ENCODE results near the gene SPPL2A. TPM values are rescaled to one million over a fixed set of nuclear protein-coding genes. Genes with fewer than 3 reads are reported as not detected.

SPPL2A gene
- polyA plus RNA-seq, 6 donors from 2014 or later, result 75.1 to 93.0 (median 89.4) TPM

- Mint-ChIP-seq H3K36me3 (peaks cover 0 to 5% of the 10 kb centered on the region in 2 donors), H3K4me1 (peaks cover 10 to 13% (median 13%) of the 10 kb centered on the region in 3 donors), H3K9me3 (peaks cover 0 to 2% (median 0%) of the 10 kb centered on the region in 7 donors), H3K27ac (peak overlapping the region in 1 of 6 donors; percentile 33), H3K27me3 (no peaks in the 10 kb centered on the region), H3K4me3 (no peak overlapping the region)
- DNase-seq (no peak), ATAC-seq (ENCODE audit: low read depth in 2 of 2) (no peak)
Measured at GRCh38 chr15:50750227-50750705, 15.2 kb downstream of the SPPL2A start.

DNA sequence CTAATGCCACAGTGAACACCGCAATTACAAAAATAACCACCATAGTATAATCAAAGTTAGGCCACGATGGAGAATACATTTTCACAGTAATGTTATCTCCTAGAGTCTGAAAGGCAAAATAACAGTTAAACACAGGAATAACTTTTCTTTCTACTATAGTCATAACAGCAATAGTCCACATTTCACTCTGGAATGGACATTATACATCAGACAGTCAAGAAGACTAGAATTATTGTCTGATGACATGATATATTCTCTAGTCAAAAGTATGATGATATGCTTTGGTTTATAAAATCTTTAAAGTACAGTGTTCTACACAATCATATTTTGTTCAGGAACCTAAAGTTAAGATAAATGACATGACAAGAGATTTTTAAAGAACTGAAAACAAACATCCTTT is 18.0 kb downstream of the SPPL2A start:
- Mint-ChIP-seq H3K27me3 (no peaks in the 10 kb centered on the region), H3K27ac (no peak overlapping the region), H3K36me3 (peaks cover 4 to 8% of the 10 kb centered on the region in 2 donors), H3K4me1 (peaks cover 0 to 6% (median 0%) of the 10 kb centered on the region in 3 donors), H3K9me3 (peaks cover 0 to 2% (median 0%) of the 10 kb centered on the region in 7 donors), H3K4me3 (no peak overlapping the region)
- no peak for DNase-seq
- ATAC-seq (ENCODE audit: low read depth in 2 of 2), result no peak

- Mint-ChIP-seq H3K9me3 (no peaks in the 10 kb centered on the region), H3K27ac (no peak overlapping the region), H3K36me3 (peaks cover 7 to 10% of the 10 kb centered on the region in 2 donors), H3K4me3 (no peak overlapping the region), H3K4me1 (no peaks in the 10 kb centered on the region), H3K27me3 (no peaks in the 10 kb centered on the region)
- no peak for ATAC-seq (ENCODE audit: low read depth in 2 of 2)
- DNase-seq, result no peak
Measured at GRCh38 chr15:50744601-50745000, 20.9 kb downstream of the SPPL2A start.

DNA sequence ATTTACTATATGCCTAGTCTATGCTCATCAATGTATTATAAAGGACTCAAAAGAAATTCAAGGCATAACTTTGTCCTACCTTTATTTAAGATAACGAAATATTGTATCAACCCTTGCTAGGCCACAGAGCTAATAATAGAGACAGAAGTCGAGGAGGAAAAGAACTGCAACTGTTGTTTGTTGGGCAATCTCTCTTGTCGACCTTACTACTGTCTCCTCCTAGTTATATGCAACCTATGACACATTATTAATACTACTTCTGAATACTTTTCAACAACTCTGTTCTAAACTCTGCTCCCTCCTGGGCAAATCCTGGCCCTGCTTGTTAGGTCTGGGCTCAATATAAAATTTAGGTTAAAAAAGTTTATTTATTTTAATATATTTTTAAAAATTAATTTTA is 24.6 kb downstream of the SPPL2A start:
- no peaks in the 10 kb centered on the region for H3K27me3 Mint-ChIP-seq
- H3K36me3 Mint-ChIP-seq, result peaks cover 7 to 12% of the 10 kb centered on the region in 2 donors
- ATAC-seq (ENCODE audit: low read depth in 2 of 2) (no peak), DNase-seq (no peak)
- no peaks in the 10 kb centered on the region for H3K4me1 Mint-ChIP-seq
- no peak overlapping the region for H3K27ac Mint-ChIP-seq
- no peak overlapping the region for H3K4me3 Mint-ChIP-seq
- no peaks in the 10 kb centered on the region for H3K9me3 Mint-ChIP-seq

DNA sequence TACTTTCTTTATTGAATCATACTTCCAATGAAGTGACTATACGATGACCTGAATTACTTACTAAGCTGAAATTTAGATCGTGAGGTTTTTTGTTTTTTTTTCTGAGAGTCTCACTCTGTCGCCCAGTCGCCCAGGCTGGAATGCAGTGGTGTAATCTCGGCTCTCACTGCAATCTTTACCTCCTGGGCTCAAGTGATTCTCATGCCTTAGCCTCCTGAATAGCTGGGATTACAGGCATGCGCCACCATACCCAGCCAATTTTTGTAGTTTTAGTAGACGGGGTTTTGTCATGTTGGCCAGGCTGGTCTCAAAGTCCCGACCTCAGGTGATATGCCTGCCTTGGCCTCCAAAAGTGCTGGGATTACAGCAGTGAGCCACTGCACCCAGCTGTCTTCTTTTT is 28.7 kb downstream of the SPPL2A start:
- Mint-ChIP-seq H3K27ac (no peak overlapping the region), H3K4me3 (no peak overlapping the region), H3K36me3 (peaks cover 18 to 26% of the 10 kb centered on the region in 2 donors), H3K9me3 (peaks cover 0 to 3% (median 0%) of the 10 kb centered on the region in 7 donors), H3K4me1 (no peaks in the 10 kb centered on the region), H3K27me3 (no peaks in the 10 kb centered on the region)
- no peak for DNase-seq
- no peak for ATAC-seq (ENCODE audit: low read depth in 2 of 2)

DNA sequence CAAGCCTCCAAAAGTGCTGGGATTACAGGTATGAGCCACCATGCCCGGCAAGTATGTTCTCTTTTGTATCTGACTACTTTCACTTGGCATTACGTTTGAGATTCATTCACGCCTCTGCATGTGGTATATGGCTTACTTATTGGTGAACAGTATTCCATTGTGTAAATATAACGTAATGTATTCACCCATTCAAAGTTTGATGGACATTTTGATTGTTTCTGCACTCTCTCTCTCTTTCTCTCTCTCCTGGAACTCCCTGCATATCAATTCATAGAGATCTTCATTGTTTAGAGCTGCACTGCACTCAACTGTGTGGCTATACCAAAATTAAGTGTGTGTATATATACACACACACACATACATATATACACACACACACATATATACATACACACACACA is 30.4 kb downstream of the SPPL2A start:
- H3K27me3 Mint-ChIP-seq, result no peaks in the 10 kb centered on the region
- H3K27ac Mint-ChIP-seq, result peak overlapping the region in 1 of 6 donors; percentile 56
- H3K4me3 Mint-ChIP-seq, result no peak overlapping the region
- no peaks in the 10 kb centered on the region for H3K4me1 Mint-ChIP-seq
- H3K36me3 Mint-ChIP-seq, result peaks cover 18 to 26% of the 10 kb centered on the region in 2 donors
- no peak for DNase-seq
- ATAC-seq (ENCODE audit: low read depth in 2 of 2), result no peak
- H3K9me3 Mint-ChIP-seq, result peaks cover 0 to 3% (median 0%) of the 10 kb centered on the region in 7 donors

DNA sequence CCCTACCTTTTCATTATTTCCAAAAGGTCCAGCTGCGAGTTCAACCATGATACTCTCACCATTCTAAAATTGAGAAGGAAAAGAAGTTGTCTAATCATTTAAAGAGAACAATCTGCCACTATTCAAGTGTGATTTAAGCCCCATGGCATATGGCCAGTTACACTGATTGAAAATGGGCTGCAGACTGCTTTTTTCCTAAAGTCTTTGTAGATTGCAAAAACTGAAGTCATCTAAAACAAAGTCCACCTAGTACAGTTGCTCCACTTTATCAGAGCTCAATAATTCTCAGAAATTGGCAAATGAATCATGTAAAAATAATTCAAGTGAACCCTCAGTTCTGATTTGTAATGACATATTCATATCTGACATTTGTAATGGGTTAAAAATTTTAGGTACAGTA is 39.2 kb downstream of the SPPL2A start:
- DNase-seq (no peak), ATAC-seq (ENCODE audit: low read depth in 2 of 2) (no peak)
- H3K36me3 Mint-ChIP-seq, result peaks cover 3 to 6% of the 10 kb centered on the region in 2 donors
- H3K27ac Mint-ChIP-seq, result no peak overlapping the region
- H3K27me3 Mint-ChIP-seq, result no peaks in the 10 kb centered on the region
- H3K4me1 Mint-ChIP-seq, result no peaks in the 10 kb centered on the region
- H3K4me3 Mint-ChIP-seq, result no peak overlapping the region
- no peaks in the 10 kb centered on the region for H3K9me3 Mint-ChIP-seq

- ATAC-seq (ENCODE audit: low read depth in 2 of 2) (no peak), DNase-seq (no peak)
- Mint-ChIP-seq H3K4me3 (no peak overlapping the region), H3K4me1 (no peaks in the 10 kb centered on the region), H3K27ac (peak overlapping the region in 1 of 6 donors; percentile 30), H3K27me3 (no peaks in the 10 kb centered on the region), H3K36me3 (peaks cover 5 to 8% of the 10 kb centered on the region in 2 donors), H3K9me3 (no peaks in the 10 kb centered on the region)
Measured at GRCh38 chr15:50718700-50719125, 46.8 kb downstream of the SPPL2A start.

GRCh38 chr15:50712018-50712417 is 53.5 kb downstream of the SPPL2A start:
- Mint-ChIP-seq H3K4me3 (no peak overlapping the region), H3K27me3 (no peaks in the 10 kb centered on the region), H3K4me1 (no peaks in the 10 kb centered on the region), H3K27ac (peak overlapping the region in 2 of 6 donors; percentile 19 to 34), H3K9me3 (no peaks in the 10 kb centered on the region), H3K36me3 (no peaks in the 10 kb centered on the region)
- no peak for DNase-seq
- ATAC-seq (ENCODE audit: low read depth in 2 of 2), result no peak

- no peaks in the 10 kb centered on the region for H3K4me1 Mint-ChIP-seq
- no peak overlapping the region for H3K4me3 Mint-ChIP-seq
- peak overlapping the region in 1 of 6 donors; percentile 55 for H3K27ac Mint-ChIP-seq
- H3K36me3 Mint-ChIP-seq, result no peaks in the 10 kb centered on the region
- no peak for DNase-seq
- no peaks in the 10 kb centered on the region for H3K27me3 Mint-ChIP-seq
- H3K9me3 Mint-ChIP-seq, result no peaks in the 10 kb centered on the region
- ATAC-seq (ENCODE audit: low read depth in 2 of 2), result no peak
Measured at GRCh38 chr15:50710585-50710984, 54.9 kb downstream of the SPPL2A start.

- no peak overlapping the region for H3K27ac Mint-ChIP-seq
- H3K36me3 Mint-ChIP-seq, result no peaks in the 10 kb centered on the region
Measured at GRCh38 chr15:50707878-50708427, 57.6 kb downstream of the SPPL2A start.

DNA sequence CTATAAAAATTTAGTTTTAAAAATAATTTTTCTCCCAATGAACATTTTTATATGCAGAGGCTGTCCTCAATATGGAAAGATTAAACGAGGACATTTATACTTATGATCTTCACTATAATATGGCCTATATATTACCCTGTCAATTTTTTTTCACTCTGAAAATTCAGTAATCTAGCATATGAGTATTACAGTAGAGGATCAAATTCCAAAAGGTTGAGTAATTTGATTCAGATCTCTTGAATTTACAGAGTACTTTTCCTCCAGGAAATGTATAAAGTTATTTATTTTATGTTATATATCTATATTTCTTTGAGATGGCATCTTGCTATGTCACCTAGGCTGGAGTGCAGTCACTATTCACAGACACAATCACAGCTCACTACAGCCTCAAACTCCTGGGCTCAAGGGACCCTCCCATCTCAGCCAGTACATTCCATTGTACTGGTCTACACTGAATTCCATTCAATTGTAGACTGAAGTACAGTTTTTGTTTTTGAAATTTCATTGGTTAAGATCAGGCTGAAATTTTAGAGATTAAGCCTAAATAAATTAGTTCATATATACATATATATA is 62.7 kb downstream of the SPPL2A start:
- no peak for ATAC-seq (ENCODE audit: low read depth in 2 of 2)
- Mint-ChIP-seq H3K27me3 (no peaks in the 10 kb centered on the region), H3K9me3 (no peaks in the 10 kb centered on the region), H3K4me3 (no peak overlapping the region), H3K36me3 (peaks cover 0 to 4% of the 10 kb centered on the region in 2 donors), H3K27ac (peak overlapping the region in 1 of 6 donors; percentile 39), H3K4me1 (no peaks in the 10 kb centered on the region)
- DNase-seq, result no peak

More at GRCh38 chr15:50707878-50708427, 57.6 kb downstream of the SPPL2A start:
- Mint-ChIP-seq H3K9me3 (no peaks in the 10 kb centered on the region), H3K27me3 (no peaks in the 10 kb centered on the region), H3K4me1 (no peaks in the 10 kb centered on the region), H3K4me3 (no peak overlapping the region)
- no peak for DNase-seq
- no peak for ATAC-seq (ENCODE audit: low read depth in 2 of 2)

GRCh38 chr15:50698101-50698500 is 67.4 kb downstream of the SPPL2A start:
- no peak for DNase-seq
- H3K4me3 Mint-ChIP-seq, result no peak overlapping the region
- no peaks in the 10 kb centered on the region for H3K9me3 Mint-ChIP-seq
- no peak for ATAC-seq (ENCODE audit: low read depth in 2 of 2)
- peaks cover 0 to 4% (median 0%) of the 10 kb centered on the region in 3 donors for H3K4me1 Mint-ChIP-seq
- H3K36me3 Mint-ChIP-seq, result peaks cover 0 to 4% of the 10 kb centered on the region in 2 donors
- H3K27me3 Mint-ChIP-seq, result no peaks in the 10 kb centered on the region
- peak overlapping the region in 2 of 6 donors; percentile 10 to 47 for H3K27ac Mint-ChIP-seq

- H3K27ac Mint-ChIP-seq, result peak overlapping the region in 1 of 6 donors; percentile 16
- H3K9me3 Mint-ChIP-seq, result no peaks in the 10 kb centered on the region
- H3K4me1 Mint-ChIP-seq, result peaks cover 0 to 4% (median 0%) of the 10 kb centered on the region in 3 donors
- ATAC-seq (ENCODE audit: low read depth in 2 of 2) (no peak), DNase-seq (no peak)
- peaks cover 0 to 4% of the 10 kb centered on the region in 2 donors for H3K36me3 Mint-ChIP-seq
- H3K27me3 Mint-ChIP-seq, result no peaks in the 10 kb centered on the region
- no peak overlapping the region for H3K4me3 Mint-ChIP-seq
Measured at GRCh38 chr15:50697109-50697797, 68.3 kb downstream of the SPPL2A start.
